Neuronal stem cell (in vitro differentiated cells): Measurements from ENCODE around the gene WWOX.

ENCODE experiments used
- DNase-seq: peaks from one replicate; pipeline ENCODE4 v3.0.0-alpha.2; 2013; ENCODE audit warnings: low spot score
- H2AFZ ChIP-seq: one replicate; pipeline ENCODE4 v1.6.1; 2013; ENCODE audit warnings: mild to moderate bottlenecking, low read length, inconsistent platforms
- H2AK5ac ChIP-seq: 2 replicates; pipeline ENCODE4 v1.6.1; 2013; ENCODE audit warnings: low read depth, mild to moderate bottlenecking, inconsistent platforms, low read length, moderate library complexity, mixed read lengths
- H2BK120ac ChIP-seq: 2 replicates; pipeline ENCODE4 v1.6.1; 2013; ENCODE audit warnings: low read depth, mild to moderate bottlenecking, inconsistent platforms, low read length, moderate library complexity, mixed read lengths
- H2BK12ac ChIP-seq: one replicate; pipeline ENCODE4 v1.6.1; 2013; ENCODE audit warnings: low read length, inconsistent platforms
- H2BK15ac ChIP-seq: 2 replicates; pipeline ENCODE4 v1.6.1; 2013; ENCODE audit warnings: mild to moderate bottlenecking, low read length, inconsistent platforms, mixed read lengths
- H2BK5ac ChIP-seq: one replicate; pipeline ENCODE4 v1.6.1; 2013; ENCODE audit warnings: inconsistent platforms, mild to moderate bottlenecking, low read length, moderate library complexity
- H3K14ac ChIP-seq: one replicate; pipeline ENCODE4 v1.6.1; 2013; ENCODE audit warnings: low read length, inconsistent platforms
- H3K18ac ChIP-seq: 2 replicates; pipeline ENCODE4 v1.6.1; 2013; ENCODE audit warnings: low read length, inconsistent platforms
- H3K23ac ChIP-seq: 2 replicates; pipeline ENCODE4 v1.6.1; 2013; ENCODE audit warnings: low read depth, mild to moderate bottlenecking, mixed read lengths, low read length, inconsistent platforms; ENCODE audit not compliant: poor library complexity
- H3K27ac ChIP-seq: replicated peaks from 3 replicates; pipeline ENCODE4 v1.5.1; 2013; ENCODE audit warnings: low read length, inconsistent platforms
- H3K27me3 ChIP-seq, 3 experiments: 2 replicates each; pipeline ENCODE4 v1.6.1; 2013; ENCODE audit warnings: low read length in 3 of 3, mild to moderate bottlenecking in 2 of 3, inconsistent platforms in 1 of 3, low read depth in 1 of 3, mixed read lengths in 1 of 3, moderate library complexity in 1 of 3; ENCODE audit not compliant: control insufficient read depth in 3 of 3, insufficient read depth in 3 of 3
- H3K36me3 ChIP-seq, 2 donors: replicated peaks in 1 of 2; 2 replicates each; pipeline ENCODE4 v1.6.1; 2013; ENCODE audit warnings: low read length in 2 of 2; ENCODE audit not compliant: control insufficient read depth in 2 of 2, insufficient read depth in 2 of 2
- H3K4ac ChIP-seq: 2 replicates; pipeline ENCODE4 v1.6.1; 2013; ENCODE audit warnings: inconsistent platforms, mild to moderate bottlenecking, low read length, moderate library complexity
- H3K4me1 ChIP-seq, 2 donors: 1 replicate in 1 of 2; 2 replicates in 1 of 2; pipeline ENCODE4 v1.6.1; 2013; ENCODE audit warnings: low read length in 2 of 2, low read depth in 1 of 2; ENCODE audit not compliant: control insufficient read depth in 2 of 2, insufficient read depth in 1 of 2
- H3K4me2 ChIP-seq: one replicate; pipeline ENCODE4 v1.6.1; 2013; ENCODE audit warnings: mild to moderate bottlenecking, low read length, inconsistent platforms; ENCODE audit not compliant: insufficient read depth, poor library complexity, severe bottlenecking
- H3K4me3 ChIP-seq, 2 donors: 2 replicates each; pipeline ENCODE4 v1.5.1; 2013; ENCODE audit warnings: low read length in 2 of 2, mild to moderate bottlenecking in 2 of 2, inconsistent platforms in 1 of 2, moderate library complexity in 1 of 2
- H3K79me1 ChIP-seq: one replicate; pipeline ENCODE4 v1.6.1; 2013; ENCODE audit warnings: low read depth, mild to moderate bottlenecking, inconsistent platforms, low read length, moderate library complexity
- H3K9ac ChIP-seq: one replicate; pipeline ENCODE4 v1.6.1; 2013; ENCODE audit warnings: mild to moderate bottlenecking, low read depth, low read length, inconsistent platforms; ENCODE audit not compliant: poor library complexity
- H3K9me3 ChIP-seq, 2 donors: replicated peaks in 1 of 2; 2 replicates each; pipeline versions ENCODE3 to v1.6.1; 2013; ENCODE audit warnings: low read length in 2 of 2, mild to moderate bottlenecking in 2 of 2, inconsistent platforms in 1 of 2, low read depth in 1 of 2, mixed read lengths in 1 of 2, moderate library complexity in 1 of 2; ENCODE audit not compliant: control insufficient read depth in 2 of 2, insufficient read depth in 1 of 2
- H4K8ac ChIP-seq: one replicate; pipeline ENCODE4 v1.6.1; 2013; ENCODE audit warnings: low read depth, mild to moderate bottlenecking, inconsistent platforms, low read length, moderate library complexity
- H4K91ac ChIP-seq: one replicate; pipeline ENCODE4 v1.6.1; 2013; ENCODE audit warnings: low read length, low read depth, mild to moderate bottlenecking, inconsistent platforms; ENCODE audit not compliant: poor library complexity
- WGBS, 2 donors: extraction: QIAGEN DNeasy Blood & Tissue Kit; methylation state at CpG; one replicate each; pipeline ENCODE4 v1.1.7; 2013; ENCODE audit warnings: missing lambda C conversion rate in 2 of 2, mixed read lengths in 1 of 2; ENCODE audit not compliant: insufficient read length in 2 of 2, insufficient replicate concordance in 1 of 2; ENCODE audit errors: extremely low coverage in 2 of 2; 5-methylcytosine and 5-hydroxymethylcytosine counted together

The WWOX gene

GRCh38 chr16:78125112-78125844 is 25.8 kb downstream of the WWOX start:
- H3K23ac ChIP-seq: no peak overlapping the region
- no peak overlapping the region for H3K27ac ChIP-seq
- peaks cover 0 to 3% of the 10 kb centered on the region in 2 donors for H3K4me1 ChIP-seq
- H2AFZ ChIP-seq: no peak overlapping the region
- H3K9me3 ChIP-seq: no peaks in the 10 kb centered on the region
- H3K36me3 ChIP-seq: peaks cover 0 to 1% of the 10 kb centered on the region in 2 donors
- H3K18ac ChIP-seq: no peak overlapping the region
- H3K27me3 ChIP-seq: no peaks in the 10 kb centered on the region
- no peak overlapping the region for H3K4me2 ChIP-seq
- no peak for DNase-seq
- no CpG with 5 or more reads among the region's 15 CpGs for WGBS, 2 donors
- H3K9ac ChIP-seq: no peak overlapping the region
- no peak overlapping the region for H4K8ac ChIP-seq
- no peak overlapping the region for H2BK12ac ChIP-seq
- no peak overlapping the region for H2BK15ac ChIP-seq
- H2AK5ac ChIP-seq: no peak overlapping the region
- no peak overlapping the region for H3K14ac ChIP-seq
- no peak overlapping the region for H2BK120ac ChIP-seq
- H4K91ac ChIP-seq: no peak overlapping the region
- H3K4me3 ChIP-seq: no peak overlapping the region
- H2BK5ac ChIP-seq: no peak overlapping the region
- no peaks in the 10 kb centered on the region for H3K79me1 ChIP-seq
- no peak overlapping the region for H3K4ac ChIP-seq

- Histone ChIP-seq H4K8ac (no peak overlapping the region), H3K4me1 (peaks cover 0 to 3% of the 10 kb centered on the region in 2 donors), H2BK12ac (no peak overlapping the region), H3K23ac (no peak overlapping the region), H3K9me3 (no peaks in the 10 kb centered on the region), H3K9ac (no peak overlapping the region), H3K27me3 (no peaks in the 10 kb centered on the region), H3K4me2 (no peak overlapping the region), H2AK5ac (no peak overlapping the region), H2BK120ac (no peak overlapping the region), H2BK5ac (no peak overlapping the region), H3K36me3 (peaks cover 0 to 1% of the 10 kb centered on the region in 2 donors), H3K14ac (no peak overlapping the region), H4K91ac (no peak overlapping the region), H3K27ac (no peak overlapping the region), H3K4me3 (no peak overlapping the region), H3K4ac (no peak overlapping the region), H2BK15ac (no peak overlapping the region), H3K79me1 (no peaks in the 10 kb centered on the region), H3K18ac (no peak overlapping the region), H2AFZ (no peak overlapping the region)
- DNase-seq: no peak
- WGBS, 2 donors: no CpG with 5 or more reads among the region's 3 CpGs
Measured at GRCh38 chr16:78126662-78127061, 27.2 kb downstream of the WWOX start.

GRCh38 chr16:78127130-78127529 is 27.7 kb downstream of the WWOX start:
- H3K4me2 ChIP-seq: no peak overlapping the region
- H3K9ac ChIP-seq: no peak overlapping the region
- no peak overlapping the region for H2BK12ac ChIP-seq
- H4K91ac ChIP-seq: no peak overlapping the region
- H3K4me3 ChIP-seq: no peak overlapping the region
- H4K8ac ChIP-seq: no peak overlapping the region
- H2AK5ac ChIP-seq: no peak overlapping the region
- H3K9me3 ChIP-seq: no peaks in the 10 kb centered on the region
- no peak overlapping the region for H3K27ac ChIP-seq
- no peaks in the 10 kb centered on the region for H3K36me3 ChIP-seq
- H2BK5ac ChIP-seq: no peak overlapping the region
- no peak for DNase-seq
- H3K14ac ChIP-seq: no peak overlapping the region
- H3K4me1 ChIP-seq: peaks cover 0 to 3% of the 10 kb centered on the region in 2 donors
- no peak overlapping the region for H2AFZ ChIP-seq
- no peaks in the 10 kb centered on the region for H3K27me3 ChIP-seq
- H3K79me1 ChIP-seq: no peaks in the 10 kb centered on the region
- no peak overlapping the region for H3K4ac ChIP-seq
- H3K23ac ChIP-seq: no peak overlapping the region
- no CpG with 5 or more reads among the region's 5 CpGs for WGBS, 2 donors
- H2BK15ac ChIP-seq: no peak overlapping the region
- H3K18ac ChIP-seq: no peak overlapping the region
- H2BK120ac ChIP-seq: no peak overlapping the region

- no peaks in the 10 kb centered on the region for H3K79me1 ChIP-seq
Measured at GRCh38 chr16:78128913-78129312, 29.5 kb downstream of the WWOX start.

More at GRCh38 chr16:78128913-78129312, 29.5 kb downstream of the WWOX start:
- no peak overlapping the region for H2BK5ac ChIP-seq
- H3K18ac ChIP-seq: no peak overlapping the region
- H3K14ac ChIP-seq: no peak overlapping the region
- no peak overlapping the region for H2AFZ ChIP-seq
- no peak overlapping the region for H3K4me3 ChIP-seq
- no peak overlapping the region for H4K8ac ChIP-seq
- no CpG with 5 or more reads among the region's 9 CpGs for WGBS, 2 donors
- no peak overlapping the region for H2BK15ac ChIP-seq
- no peak overlapping the region for H3K4ac ChIP-seq
- H2BK120ac ChIP-seq: no peak overlapping the region
- H4K91ac ChIP-seq: no peak overlapping the region
- no peak overlapping the region for H3K4me2 ChIP-seq
- H3K36me3 ChIP-seq: no peaks in the 10 kb centered on the region
- H2BK12ac ChIP-seq: no peak overlapping the region
- no peaks in the 10 kb centered on the region for H3K27me3 ChIP-seq
- no peak overlapping the region for H3K27ac ChIP-seq
- no peaks in the 10 kb centered on the region for H3K9me3 ChIP-seq
- peaks cover 0 to 3% of the 10 kb centered on the region in 2 donors for H3K4me1 ChIP-seq
- no peak overlapping the region for H3K9ac ChIP-seq
- H2AK5ac ChIP-seq: no peak overlapping the region
- no peak overlapping the region for H3K23ac ChIP-seq
- no peak for DNase-seq
